ENCODE data around the gene KMT2C. TPM values are rescaled to one million over a fixed set of nuclear protein-coding genes. Genes with fewer than 3 reads are reported as not detected.

Gene KMT2C
- total and polyA plus RNA-seq, 4 donors, result 28.3 to 74.3 (median 51.9) TPM

- Histone ChIP-seq H3K4me1 (ENCODE audit: control insufficient read depth, insufficient read depth, low read length) (no peaks in the 10 kb centered on the region), H3K27me3 (ENCODE audit: control insufficient read depth, insufficient read depth, low read length) (no peaks in the 10 kb centered on the region), H3K4me3 (ENCODE audit: low read depth, low read length) (no peak overlapping the region), H3K36me3 (ENCODE audit: control insufficient read depth, insufficient read depth, low read length) (peaks cover 5% of the 10 kb centered on the region), H3K9me3 (ENCODE audit: control insufficient read depth, insufficient read depth, low read length) (no peaks in the 10 kb centered on the region), H3K27ac (ENCODE audit: low read depth, low read length) (no peak overlapping the region)
- 98% methylated on average over 5 of the region's 6 CpGs for WGBS (ENCODE audit: insufficient coverage)
- no peak for DNase-seq (ENCODE audit: low read depth in 4 of 6, low spot score in 6 of 6)
Observed at GRCh38 chr7:152200395-152200794, 235.4 kb downstream of the KMT2C start.

GRCh38 chr7:152196391-152196790 is 239.4 kb downstream of the KMT2C start:
- Histone ChIP-seq H3K27me3 (ENCODE audit: control insufficient read depth, insufficient read depth, low read length) (no peaks in the 10 kb centered on the region), H3K27ac (ENCODE audit: low read depth, low read length) (no peak overlapping the region), H3K4me1 (ENCODE audit: control insufficient read depth, insufficient read depth, low read length) (no peaks in the 10 kb centered on the region), H3K9me3 (ENCODE audit: control insufficient read depth, insufficient read depth, low read length) (no peaks in the 10 kb centered on the region), H3K36me3 (ENCODE audit: control insufficient read depth, insufficient read depth, low read length) (peaks cover 14% of the 10 kb centered on the region), H3K4me3 (ENCODE audit: low read depth, low read length) (no peak overlapping the region)
- DNase-seq (ENCODE audit: low read depth in 4 of 6, low spot score in 6 of 6), result no peak
- WGBS (ENCODE audit: insufficient coverage), result no CpG with 5 or more reads among the region's 4 CpGs

- no peak for DNase-seq (ENCODE audit: low read depth in 4 of 6, low spot score in 6 of 6)
- H3K27me3 ChIP-seq (ENCODE audit: control insufficient read depth, insufficient read depth, low read length), result no peaks in the 10 kb centered on the region
- H3K4me3 ChIP-seq (ENCODE audit: low read depth, low read length), result no peak overlapping the region
- H3K4me1 ChIP-seq (ENCODE audit: control insufficient read depth, insufficient read depth, low read length), result no peaks in the 10 kb centered on the region
- no peaks in the 10 kb centered on the region for H3K9me3 ChIP-seq (ENCODE audit: control insufficient read depth, insufficient read depth, low read length)
- WGBS (ENCODE audit: insufficient coverage), result no CpG with 5 or more reads among the region's 4 CpGs
- H3K36me3 ChIP-seq (ENCODE audit: control insufficient read depth, insufficient read depth, low read length), result peaks cover 18% of the 10 kb centered on the region
- no peak overlapping the region for H3K27ac ChIP-seq (ENCODE audit: low read depth, low read length)
Observed at GRCh38 chr7:152193880-152194279, 241.9 kb downstream of the KMT2C start.

GRCh38 chr7:152189061-152189460 is 246.7 kb downstream of the KMT2C start:
- Histone ChIP-seq H3K27ac (ENCODE audit: low read depth, low read length) (no peak overlapping the region), H3K27me3 (ENCODE audit: control insufficient read depth, insufficient read depth, low read length) (no peaks in the 10 kb centered on the region), H3K9me3 (ENCODE audit: control insufficient read depth, insufficient read depth, low read length) (no peaks in the 10 kb centered on the region), H3K4me1 (ENCODE audit: control insufficient read depth, insufficient read depth, low read length) (peaks cover 3% of the 10 kb centered on the region), H3K36me3 (ENCODE audit: control insufficient read depth, insufficient read depth, low read length) (peaks cover 21% of the 10 kb centered on the region), H3K4me3 (ENCODE audit: low read depth, low read length) (no peak overlapping the region)
- DNase-seq (ENCODE audit: low read depth in 4 of 6, low spot score in 6 of 6), result peak in 1 of 6 donors; percentile 7
- WGBS (ENCODE audit: insufficient coverage), result 61% methylated on average over 2 of the region's 2 CpGs

GRCh38 chr7:152185558-152185957 is 250.2 kb downstream of the KMT2C start:
- Histone ChIP-seq H3K27ac (ENCODE audit: low read depth, low read length) (no peak overlapping the region), H3K36me3 (ENCODE audit: control insufficient read depth, insufficient read depth, low read length) (peaks cover 24% of the 10 kb centered on the region), H3K27me3 (ENCODE audit: control insufficient read depth, insufficient read depth, low read length) (no peaks in the 10 kb centered on the region), H3K4me3 (ENCODE audit: low read depth, low read length) (no peak overlapping the region), H3K9me3 (ENCODE audit: control insufficient read depth, insufficient read depth, low read length) (no peaks in the 10 kb centered on the region), H3K4me1 (ENCODE audit: control insufficient read depth, insufficient read depth, low read length) (peaks cover 3% of the 10 kb centered on the region)
- peak in 1 of 6 donors; percentile 8 for DNase-seq (ENCODE audit: low read depth in 4 of 6, low spot score in 6 of 6)
- no CpG with 5 or more reads among the region's 4 CpGs for WGBS (ENCODE audit: insufficient coverage)

DNA sequence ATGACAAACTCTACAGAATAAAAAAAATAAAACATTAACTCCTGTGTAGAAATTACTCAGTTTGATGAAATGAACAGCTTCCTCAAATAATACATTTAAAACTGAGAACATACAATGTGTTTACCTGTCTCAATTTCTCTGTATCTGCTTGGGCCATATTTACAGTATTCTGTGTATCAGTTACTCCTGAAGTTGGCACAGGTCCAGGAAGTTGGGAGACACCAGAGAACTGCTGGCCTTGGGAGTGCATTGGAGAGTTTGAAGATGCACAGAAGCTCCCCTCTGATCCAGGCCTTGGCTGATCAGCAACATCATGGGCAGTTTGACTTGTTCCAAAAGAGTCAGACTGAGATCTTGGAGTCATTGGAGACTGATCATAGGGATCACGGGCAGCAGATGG is 255.2 kb downstream of the KMT2C start:
- H3K9me3 ChIP-seq (ENCODE audit: control insufficient read depth, insufficient read depth, low read length), result no peaks in the 10 kb centered on the region
- 83% methylated on average over 1 of the region's 1 CpG for WGBS (ENCODE audit: insufficient coverage)
- peaks cover 47% of the 10 kb centered on the region for H3K36me3 ChIP-seq (ENCODE audit: control insufficient read depth, insufficient read depth, low read length)
- H3K4me3 ChIP-seq (ENCODE audit: low read depth, low read length), result no peak overlapping the region
- no peaks in the 10 kb centered on the region for H3K27me3 ChIP-seq (ENCODE audit: control insufficient read depth, insufficient read depth, low read length)
- peak in 1 of 6 donors; percentile 10 for DNase-seq (ENCODE audit: low read depth in 4 of 6, low spot score in 6 of 6)
- peaks cover 3% of the 10 kb centered on the region for H3K4me1 ChIP-seq (ENCODE audit: control insufficient read depth, insufficient read depth, low read length)
- no peak overlapping the region for H3K27ac ChIP-seq (ENCODE audit: low read depth, low read length)

- Histone ChIP-seq H3K4me3 (ENCODE audit: low read depth, low read length) (no peak overlapping the region), H3K36me3 (ENCODE audit: control insufficient read depth, insufficient read depth, low read length) (peaks cover 47% of the 10 kb centered on the region), H3K9me3 (ENCODE audit: control insufficient read depth, insufficient read depth, low read length) (no peaks in the 10 kb centered on the region), H3K27ac (ENCODE audit: low read depth, low read length) (no peak overlapping the region), H3K4me1 (ENCODE audit: control insufficient read depth, insufficient read depth, low read length) (peaks cover 3% of the 10 kb centered on the region), H3K27me3 (ENCODE audit: control insufficient read depth, insufficient read depth, low read length) (no peaks in the 10 kb centered on the region)
- WGBS (ENCODE audit: insufficient coverage), result 100% methylated on average over 2 of the region's 5 CpGs
- DNase-seq (ENCODE audit: low read depth in 4 of 6, low spot score in 6 of 6), result no peak
Observed at GRCh38 chr7:152180048-152180447, 255.8 kb downstream of the KMT2C start.

- no peak overlapping the region for H3K27ac ChIP-seq (ENCODE audit: low read depth, low read length)
- 100% methylated on average over 2 of the region's 3 CpGs for WGBS (ENCODE audit: insufficient coverage)
- H3K4me1 ChIP-seq (ENCODE audit: control insufficient read depth, insufficient read depth, low read length), result no peaks in the 10 kb centered on the region
- no peak overlapping the region for H3K4me3 ChIP-seq (ENCODE audit: low read depth, low read length)
- H3K9me3 ChIP-seq (ENCODE audit: control insufficient read depth, insufficient read depth, low read length), result no peaks in the 10 kb centered on the region
- no peaks in the 10 kb centered on the region for H3K27me3 ChIP-seq (ENCODE audit: control insufficient read depth, insufficient read depth, low read length)
- H3K36me3 ChIP-seq (ENCODE audit: control insufficient read depth, insufficient read depth, low read length), result peaks cover 45% of the 10 kb centered on the region
- DNase-seq (ENCODE audit: low read depth in 4 of 6, low spot score in 6 of 6), result no peak
Observed at GRCh38 chr7:152178405-152179058, 257.3 kb downstream of the KMT2C start.

DNA sequence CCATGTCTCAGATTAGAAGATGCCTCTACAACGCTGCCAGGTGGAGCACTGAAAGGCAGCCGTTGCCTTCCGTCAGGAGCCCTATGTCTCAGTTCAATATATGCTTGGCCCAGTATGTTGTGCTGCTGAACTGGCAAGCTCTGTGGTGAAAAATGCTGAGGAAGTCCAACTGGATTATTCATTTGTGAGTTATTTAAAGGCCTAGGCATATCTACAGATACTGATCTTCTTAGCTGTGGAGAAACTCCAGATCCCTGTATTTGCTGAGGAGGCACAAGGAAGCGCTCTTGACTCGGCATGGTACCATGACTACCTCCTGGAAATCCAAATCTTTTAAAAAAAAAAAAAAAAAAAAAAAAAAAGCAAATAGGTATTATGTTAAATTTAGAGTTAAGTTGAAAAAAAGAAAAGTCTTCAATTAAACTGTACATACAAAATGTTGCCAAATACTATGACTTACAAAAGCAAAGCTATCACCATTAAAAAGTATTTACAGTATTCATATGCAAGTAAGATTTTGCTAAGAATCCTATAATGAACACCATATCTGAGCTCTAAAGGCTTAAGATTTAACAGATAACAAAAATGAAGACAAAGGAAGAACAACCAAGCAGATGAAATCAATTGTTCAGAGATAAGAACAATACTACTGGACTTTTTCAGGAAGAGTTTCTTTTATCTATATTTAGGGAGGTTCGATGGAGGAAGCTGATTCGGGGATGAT is 258.0 kb downstream of the KMT2C start:
- 100% methylated on average over 3 of the region's 7 CpGs for WGBS (ENCODE audit: insufficient coverage)
- Histone ChIP-seq H3K4me1 (ENCODE audit: control insufficient read depth, insufficient read depth, low read length) (no peaks in the 10 kb centered on the region), H3K9me3 (ENCODE audit: control insufficient read depth, insufficient read depth, low read length) (no peaks in the 10 kb centered on the region), H3K27me3 (ENCODE audit: control insufficient read depth, insufficient read depth, low read length) (no peaks in the 10 kb centered on the region), H3K27ac (ENCODE audit: low read depth, low read length) (no peak overlapping the region), H3K4me3 (ENCODE audit: low read depth, low read length) (no peak overlapping the region), H3K36me3 (ENCODE audit: control insufficient read depth, insufficient read depth, low read length) (peaks cover 42% of the 10 kb centered on the region)
- peak in 1 of 6 donors; percentile 10 for DNase-seq (ENCODE audit: low read depth in 4 of 6, low spot score in 6 of 6)

DNA sequence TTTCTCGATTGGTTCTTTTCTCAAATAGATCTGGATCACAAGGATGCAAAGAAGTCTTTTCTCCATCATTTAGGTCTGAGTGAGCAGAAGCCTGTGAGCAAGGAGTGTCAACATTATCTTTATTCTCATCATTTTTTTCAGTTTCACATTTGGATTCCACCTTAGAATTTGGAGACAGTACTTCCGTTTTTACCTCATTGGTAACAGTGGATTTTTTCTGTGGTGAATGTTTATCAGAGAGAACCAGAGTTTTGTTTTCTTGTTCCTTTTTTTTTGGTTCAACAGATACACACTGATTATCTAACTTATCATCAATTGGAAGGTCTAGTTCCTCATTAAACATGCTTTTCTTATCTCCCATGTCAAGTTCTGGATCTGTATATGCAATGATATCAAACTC is 259.0 kb downstream of the KMT2C start:
- no CpG with 5 or more reads among the region's 2 CpGs for WGBS (ENCODE audit: insufficient coverage)
- H3K4me1 ChIP-seq (ENCODE audit: control insufficient read depth, insufficient read depth, low read length), result no peaks in the 10 kb centered on the region
- H3K9me3 ChIP-seq (ENCODE audit: control insufficient read depth, insufficient read depth, low read length), result no peaks in the 10 kb centered on the region
- no peak overlapping the region for H3K27ac ChIP-seq (ENCODE audit: low read depth, low read length)
- no peak overlapping the region for H3K4me3 ChIP-seq (ENCODE audit: low read depth, low read length)
- DNase-seq (ENCODE audit: low read depth in 4 of 6, low spot score in 6 of 6), result no peak
- H3K36me3 ChIP-seq (ENCODE audit: control insufficient read depth, insufficient read depth, low read length), result peaks cover 38% of the 10 kb centered on the region
- no peaks in the 10 kb centered on the region for H3K27me3 ChIP-seq (ENCODE audit: control insufficient read depth, insufficient read depth, low read length)
